Pulmonary artery endothelial cell (primary cell): ENCODE measurements around the gene MCF2L. TPM values are rescaled to one million over a fixed set of nuclear protein-coding genes. Genes with fewer than 3 reads are reported as not detected.
"Not testable (repeated sequence)": the region's sequence is repeated elsewhere in the genome, so short reads cannot be mapped to it uniquely, and the experiment has no call there.

Experiments used
- DNase-seq: peaks from one replicate; pipeline ENCODE4 v3.0.0-alpha.2; 2011; ENCODE audit warnings: low read depth, low spot score
- total RNA-seq: library from RNA; depleted of rRNA; stranded (reverse); fragments of >200 nt; gene quantifications from 2 replicates; pipeline ENCODE4 v1.2.3, GENCODE V29; 2014

Gene MCF2L
- total RNA-seq, 1 donor from 2014 or later, result under 0.01 TPM

DNA sequence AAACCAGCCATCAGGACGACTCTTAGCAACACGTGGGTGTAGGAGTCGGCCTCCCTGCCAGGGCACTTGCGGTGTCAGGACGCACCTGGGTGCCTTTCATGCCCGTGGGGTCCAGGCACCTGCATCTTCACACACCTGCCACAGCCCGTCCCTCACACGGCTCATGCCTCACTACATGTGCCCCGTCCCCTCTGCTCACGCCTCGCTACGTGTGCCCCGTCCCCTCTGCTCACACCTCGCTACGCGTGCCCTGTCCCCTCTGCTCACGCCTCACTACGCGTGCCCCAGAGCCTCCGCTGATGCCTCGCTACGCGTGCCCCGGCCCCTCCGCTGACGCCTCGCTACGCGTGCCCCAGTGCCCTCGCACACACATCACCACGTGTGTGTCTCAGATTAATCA is 78.6 kb downstream of the MCF2L start:
- no peak for DNase-seq

- no peak for DNase-seq
Measured at GRCh38 chr13:113048766-113049165, 79.8 kb downstream of the MCF2L start.

DNA sequence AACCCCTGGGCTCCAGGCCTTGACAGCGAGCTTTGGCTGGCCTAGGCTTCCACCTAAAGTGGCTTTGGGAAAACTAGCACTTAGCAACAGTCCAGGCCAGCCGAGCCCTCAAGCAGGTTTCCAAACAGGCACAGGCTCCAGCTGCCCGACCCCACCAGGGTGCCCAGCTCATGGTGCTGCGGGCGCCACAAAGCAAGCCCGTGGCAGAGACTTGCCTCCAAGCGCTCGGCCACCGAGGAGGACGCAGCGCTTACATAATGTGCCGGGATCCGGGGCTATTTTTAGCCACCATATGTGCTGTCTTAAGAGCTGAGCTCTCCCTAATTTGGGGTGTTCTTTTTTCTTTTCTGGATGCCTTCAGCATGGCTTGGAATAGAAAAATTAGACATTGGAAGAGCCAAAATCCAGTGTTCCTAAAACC is 80.5 kb downstream of the MCF2L start:
- no peak for DNase-seq

DNA sequence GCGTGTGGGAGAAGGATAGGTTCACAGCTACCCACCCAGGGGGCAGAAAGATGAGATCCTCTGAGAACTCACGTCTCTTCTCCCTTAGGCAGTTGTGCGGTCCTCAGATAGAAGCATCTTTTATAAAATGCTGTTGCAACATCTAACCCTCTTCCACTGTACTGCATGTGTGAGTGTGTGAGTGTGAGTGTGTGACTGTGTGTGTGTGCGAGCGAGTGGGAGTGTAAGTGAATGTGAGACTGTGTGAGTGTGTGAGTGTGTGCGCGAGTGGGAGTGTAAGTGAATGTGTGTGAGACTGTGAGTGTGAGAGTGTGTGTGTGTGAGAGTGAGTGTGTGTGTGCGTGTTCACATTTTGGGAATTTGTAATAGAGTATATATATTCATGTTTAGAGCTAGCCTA is 81.0 kb downstream of the MCF2L start:
- DNase-seq, result no peak

DNA sequence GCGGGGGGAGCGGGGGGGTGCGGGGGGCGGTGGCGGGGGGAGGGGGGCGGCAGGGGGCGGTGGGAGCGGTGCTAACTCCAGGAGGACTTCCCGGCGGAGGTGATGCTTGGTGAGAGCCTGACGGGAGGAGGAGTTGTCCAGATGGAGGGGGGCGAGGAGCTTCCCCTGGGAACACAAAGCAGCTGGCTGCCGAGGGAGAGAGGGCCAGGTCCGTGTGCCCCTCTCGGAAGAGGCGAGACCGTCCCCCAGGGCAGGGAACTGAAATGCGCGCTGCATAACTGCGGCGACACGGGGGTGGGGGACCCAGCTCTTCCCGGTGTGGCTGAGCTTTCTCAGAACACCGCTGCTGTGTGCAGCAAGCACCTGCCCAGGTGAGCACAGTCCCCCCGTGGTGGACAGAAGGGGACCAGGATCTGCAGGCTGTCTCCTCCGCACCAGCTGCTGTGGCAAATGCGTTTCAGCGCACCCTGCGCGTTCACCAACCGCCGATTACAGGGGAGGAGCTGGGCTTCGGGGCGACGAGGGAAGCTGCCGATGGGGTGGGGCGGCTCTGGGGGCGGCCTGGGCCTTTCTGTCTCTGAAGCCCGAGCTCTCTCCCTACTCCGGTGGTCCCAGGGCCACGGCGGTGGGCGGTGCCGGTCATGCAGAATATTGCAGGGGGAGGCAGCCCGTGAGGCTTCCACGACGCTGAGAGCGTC is 81.9 kb downstream of the MCF2L start:
- no peak for DNase-seq

DNA sequence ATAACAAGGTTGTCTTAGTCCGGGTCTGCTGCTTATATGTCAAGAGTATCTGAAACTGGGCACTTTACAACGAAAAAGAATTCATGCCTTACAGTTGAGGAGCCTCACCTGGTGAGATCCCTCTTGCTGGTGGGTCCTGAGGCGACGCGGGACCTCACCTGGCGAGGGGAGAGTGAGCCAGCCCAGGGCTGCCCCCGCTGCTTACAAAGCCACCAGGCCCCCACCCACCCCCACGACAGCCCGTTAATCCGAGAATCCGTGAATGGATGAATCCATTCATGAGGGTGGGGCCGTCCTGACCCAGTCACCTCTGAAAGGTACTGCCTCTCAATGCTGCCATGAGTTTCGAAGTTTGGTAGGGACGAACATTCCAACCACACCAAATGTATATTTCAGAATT is 82.6 kb downstream of the MCF2L start:
- no peak for DNase-seq

DNA sequence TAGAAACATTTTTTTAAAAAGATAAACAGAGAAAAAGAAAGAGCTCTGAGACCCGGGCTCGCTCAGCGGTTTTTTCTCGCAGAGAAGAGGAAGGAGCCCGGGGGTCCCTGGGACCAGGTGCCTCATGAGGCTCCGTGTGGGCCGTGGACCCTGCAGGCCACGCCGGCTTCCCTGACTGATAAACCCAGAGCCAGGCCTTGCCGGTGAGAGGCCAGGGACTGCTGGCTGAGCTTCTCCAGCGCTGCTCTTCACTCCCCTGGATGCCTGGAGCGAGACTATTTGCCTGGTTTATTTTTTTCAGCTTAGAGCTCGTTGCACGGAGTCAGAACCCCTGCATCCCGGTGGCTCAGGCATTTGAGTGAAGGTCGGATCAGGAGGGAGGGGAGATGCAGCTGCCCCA is 83.2 kb downstream of the MCF2L start:
- DNase-seq, result no peak

- DNase-seq, result no peak
Measured at GRCh38 chr13:113052971-113053370, 84.0 kb downstream of the MCF2L start.

GRCh38 chr13:113053376-113053775 is 84.4 kb downstream of the MCF2L start:
- DNase-seq, result no peak

GRCh38 chr13:113053801-113054604 is 85.0 kb downstream of the MCF2L start:
- DNase-seq, result no peak

GRCh38 chr13:113057084-113057483 is 88.1 kb downstream of the MCF2L start:
- no peak for DNase-seq

- DNase-seq, result not testable (repeated sequence)
Measured at GRCh38 chr13:113057559-113057958, 88.5 kb downstream of the MCF2L start.

DNA sequence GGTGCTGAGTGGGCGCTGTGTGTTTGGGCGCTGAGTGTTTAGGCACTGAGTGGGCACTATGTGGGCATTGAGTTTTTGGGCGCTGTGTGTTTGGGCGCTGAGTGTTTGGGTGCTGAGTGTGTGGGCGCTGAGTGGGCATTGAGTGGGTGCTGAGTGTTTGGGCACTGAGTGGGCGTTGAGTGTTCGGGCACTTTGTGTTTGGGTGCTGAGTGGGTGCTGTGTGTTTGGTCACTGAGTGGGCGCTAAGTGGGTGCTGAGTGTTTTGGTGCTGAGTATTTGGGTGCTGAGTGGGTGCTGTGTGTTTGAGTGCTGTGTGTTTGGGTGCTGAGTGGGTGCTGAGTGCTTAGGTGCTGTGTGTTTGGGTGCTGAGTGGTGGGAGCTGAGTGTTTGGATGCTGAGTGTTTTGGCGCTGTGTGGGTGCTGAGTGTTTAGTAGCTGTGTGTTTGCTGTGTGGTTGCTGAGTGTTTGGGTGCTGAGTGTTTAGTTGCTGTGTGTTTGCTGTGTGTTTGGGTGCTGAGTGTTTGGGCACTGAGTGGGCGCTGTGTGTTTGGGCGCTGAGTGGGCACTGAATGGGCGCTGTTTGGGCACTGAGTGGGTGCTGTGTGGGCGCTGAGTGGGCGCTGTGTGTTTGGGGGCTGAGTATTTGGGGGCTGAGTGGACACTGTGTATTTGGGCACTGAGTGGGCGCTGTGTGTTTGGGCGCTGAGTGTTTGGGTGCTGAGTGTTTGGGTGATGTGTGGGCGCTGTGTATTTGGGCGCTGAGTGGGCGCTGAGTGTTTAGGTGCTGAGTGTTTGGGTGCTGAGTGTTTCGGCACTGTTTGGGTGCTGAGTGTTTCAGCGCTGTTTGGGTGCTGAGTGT is 89.3 kb downstream of the MCF2L start:
- no peak for DNase-seq

DNA sequence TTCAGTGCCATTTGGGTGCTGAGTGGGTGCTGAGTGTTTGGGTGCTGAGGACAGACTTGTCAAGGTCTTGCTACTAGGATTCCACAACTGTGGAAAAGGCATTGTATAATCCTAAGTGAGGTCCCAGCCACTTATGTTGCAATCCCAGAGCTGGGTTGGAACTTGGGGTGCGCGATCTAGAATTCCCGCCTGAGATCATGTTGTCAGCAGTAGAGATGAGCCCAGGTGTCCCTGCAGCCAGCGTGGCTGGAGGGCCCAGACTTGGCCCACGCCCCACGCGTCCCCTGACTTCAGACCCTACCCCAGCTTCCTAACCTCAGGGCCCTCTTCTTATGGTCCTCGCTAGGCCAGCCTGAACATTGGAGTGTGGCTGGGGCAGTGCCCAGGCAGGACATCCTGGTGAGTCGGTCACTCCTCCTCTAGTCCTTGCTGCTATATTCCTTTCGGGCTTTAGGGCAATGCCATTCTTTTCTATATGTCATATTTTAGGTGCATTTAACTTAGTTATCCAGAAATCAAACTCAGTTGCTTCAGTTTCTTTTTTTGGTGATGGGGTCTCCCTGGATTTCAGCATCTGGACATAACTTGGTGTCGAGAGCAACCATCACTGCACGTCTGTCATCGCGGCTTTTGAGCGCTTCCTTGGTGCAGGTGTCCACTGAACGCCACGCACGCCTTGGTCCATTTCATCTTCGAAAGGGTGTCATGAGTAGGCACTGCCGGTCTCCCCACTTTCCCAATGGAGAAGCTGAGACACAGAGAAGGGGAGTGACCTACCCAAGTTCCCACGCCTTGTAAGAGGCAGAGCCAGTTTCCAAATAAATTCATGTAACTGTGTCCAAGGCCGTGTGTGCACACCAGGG is 90.2 kb downstream of the MCF2L start:
- DNase-seq, result no peak

- no peak for DNase-seq
Measured at GRCh38 chr13:113059891-113060290, 90.9 kb downstream of the MCF2L start.

- no peak for DNase-seq
Measured at GRCh38 chr13:113060557-113061270, 91.7 kb downstream of the MCF2L start.

DNA sequence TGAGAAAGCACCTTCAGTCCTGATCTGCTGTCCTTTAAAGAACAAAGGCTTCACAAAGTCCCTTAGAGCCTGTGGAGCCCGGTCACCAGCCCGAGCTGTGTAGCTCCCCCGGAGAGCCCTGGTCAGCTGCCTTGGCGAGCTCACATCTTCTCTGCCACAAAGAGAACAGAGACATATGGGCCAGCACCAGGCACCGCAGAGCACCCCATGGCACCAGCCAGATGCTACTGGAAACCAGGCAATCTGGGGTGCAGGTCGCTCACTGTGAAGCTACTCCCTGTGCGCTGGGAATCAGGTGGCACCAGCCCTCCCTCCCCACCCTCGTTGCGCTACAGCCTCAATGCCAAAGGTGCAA is 92.2 kb downstream of the MCF2L start:
- no peak for DNase-seq

DNA sequence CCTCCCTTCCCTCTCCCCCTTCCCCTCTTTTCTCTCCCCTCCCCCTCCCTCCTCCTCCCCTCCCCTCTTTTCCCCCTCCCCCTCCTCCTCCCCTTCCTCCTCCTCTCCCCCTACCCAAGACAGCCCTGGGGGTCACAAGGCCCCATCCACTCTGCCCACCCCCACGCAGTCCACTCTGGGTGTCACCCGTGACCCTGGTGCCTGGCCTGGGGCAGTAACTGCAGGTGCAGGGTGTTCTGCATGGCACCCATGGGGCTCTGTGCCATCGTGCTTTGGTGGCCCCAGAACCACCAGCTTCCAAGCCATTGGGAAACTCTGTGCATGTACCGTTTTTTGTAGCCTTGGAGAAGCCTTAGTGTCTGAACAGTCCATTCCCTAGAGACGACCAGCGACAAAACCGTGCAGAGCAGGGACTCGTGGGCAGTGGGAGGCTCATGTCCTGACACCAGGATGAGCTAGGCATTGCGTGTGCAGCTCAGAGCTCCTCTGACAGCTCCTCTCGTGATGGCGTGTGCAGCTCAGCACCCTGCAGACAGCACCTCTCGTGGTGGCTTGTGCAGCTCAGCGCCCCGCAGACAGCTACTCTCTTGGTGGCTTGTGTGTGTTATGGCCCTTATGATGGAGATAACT is 92.9 kb downstream of the MCF2L start:
- DNase-seq, result no peak

DNA sequence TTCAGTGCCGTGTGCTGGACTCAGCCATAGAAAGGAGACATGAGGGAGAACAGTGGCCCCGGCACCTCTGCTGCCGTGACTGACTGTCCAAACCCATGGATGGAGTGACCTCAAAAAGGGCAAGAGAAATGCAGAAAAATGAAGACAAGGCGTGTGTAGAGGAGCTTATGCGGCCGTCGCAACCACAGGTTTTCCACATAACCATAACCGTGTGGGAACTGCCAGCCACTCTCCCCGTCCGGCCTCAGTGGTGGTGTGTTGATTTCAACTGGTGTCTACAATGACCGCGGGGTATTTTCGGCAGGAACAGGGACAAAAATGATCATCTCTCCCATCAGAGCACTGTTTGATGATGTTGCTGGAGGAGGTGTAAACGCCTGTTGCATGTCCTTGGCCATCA is 93.7 kb downstream of the MCF2L start:
- DNase-seq, result no peak

- DNase-seq, result no peak
Measured at GRCh38 chr13:113063091-113063491, 94.1 kb downstream of the MCF2L start.
